GM12891 (cell line): ENCODE data around the gene S100Z.

Experiments
- PAX5 ChIP-seq: IDR thresholded peaks from 2 replicates; pipeline ENCODE4 v1.6.1; 2011; ENCODE audit warnings: low read length, moderate library complexity, mild to moderate bottlenecking; ENCODE audit not compliant: insufficient read depth, severe bottlenecking
- POLR2A ChIP-seq: IDR thresholded peaks from 2 replicates; pipeline ENCODE4 v1.6.1; 2011; ENCODE audit warnings: low read depth, low read length, control low read depth
- POLR2AphosphoS5 ChIP-seq: IDR thresholded peaks from 2 replicates; pipeline ENCODE4 v1.6.1; 2011; ENCODE audit warnings: low read depth, low read length, control low read depth
- POU2F2 ChIP-seq: IDR thresholded peaks from 2 replicates; pipeline ENCODE4 v1.6.1; 2011; ENCODE audit warnings: low read depth, mild to moderate bottlenecking, control low read depth, low read length, moderate library complexity
- TAF1 ChIP-seq: IDR thresholded peaks from 2 replicates; pipeline ENCODE4 v1.6.1; 2011; ENCODE audit warnings: low read depth, low read length, control low read depth

- TF ChIP-seq POLR2A (no peak), TAF1 (no peak), POLR2AphosphoS5 (no peak), PAX5 (no peak), POU2F2 (no peak)
Measured at GRCh38 chr5:76804266-76804665, 45.5 kb upstream of the S100Z start.
